ENCODE data around the gene JMJD1C.

Gene JMJD1C

DNA sequence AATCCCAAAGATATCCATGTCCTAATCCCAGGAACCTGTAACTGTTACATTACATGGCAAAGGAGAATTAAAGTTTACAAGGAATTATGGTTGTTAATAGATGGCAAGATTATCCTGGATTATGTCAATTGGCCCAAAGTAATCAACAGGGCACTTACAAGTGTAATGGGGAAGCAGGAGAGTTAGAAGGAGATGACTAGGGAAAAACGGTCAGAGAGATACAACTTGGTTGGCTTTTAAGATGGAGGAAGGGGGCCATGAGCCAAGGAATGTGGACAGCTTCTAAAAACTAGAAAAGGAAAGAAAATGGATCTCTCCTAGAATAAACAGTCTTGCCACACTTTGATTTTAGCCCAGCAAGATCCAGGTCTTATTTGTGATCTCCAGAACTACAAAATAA is 3.3 kb downstream of the JMJD1C start:
- no peaks in the 10 kb centered on the region for H3K27me3 ChIP-seq
- no peak for DNase-seq
- H3K36me3 ChIP-seq = no peaks in the 10 kb centered on the region
- no peak for TF ChIP-seq CTCF (IDR thresholded peaks at IDR 0.05; ENCODE audit: low read depth, low read length)
- 0 out of 2 replicates have a peak, but pooled peaks cover 2% of the 10 kb centered on the region for H3K4me1 ChIP-seq
- H3K9me3 ChIP-seq = no peaks in the 10 kb centered on the region
- no peak overlapping the region for H3K4me3 ChIP-seq (ENCODE audit: low read depth, low read length)

- DNase-seq = no peak
- Histone ChIP-seq H3K4me1 (peaks cover 9% of the 10 kb centered on the region; the same call in 1 of the 2 replicates), H3K27me3 (no peaks in the 10 kb centered on the region), H3K9me3 (no peaks in the 10 kb centered on the region), H3K4me3 (ENCODE audit: low read depth, low read length) (no peak overlapping the region), H3K36me3 (no peaks in the 10 kb centered on the region)
- no peak for TF ChIP-seq CTCF (IDR thresholded peaks at IDR 0.05; ENCODE audit: low read depth, low read length)
These were observed 7.6 kb downstream of the JMJD1C start for GRCh38 chr10:63458177-63458576.

- TF ChIP-seq CTCF (IDR thresholded peaks at IDR 0.05; ENCODE audit: low read depth, low read length) = no peak
- Histone ChIP-seq H3K4me3 (ENCODE audit: low read depth, low read length) (no peak overlapping the region), H3K4me1 (peaks cover 9% of the 10 kb centered on the region; the same call in 1 of the 2 replicates), H3K27me3 (no peaks in the 10 kb centered on the region), H3K36me3 (no peaks in the 10 kb centered on the region), H3K9me3 (no peaks in the 10 kb centered on the region)
- DNase-seq = no peak
These were observed 8.2 kb downstream of the JMJD1C start for GRCh38 chr10:63457594-63457993.

DNA sequence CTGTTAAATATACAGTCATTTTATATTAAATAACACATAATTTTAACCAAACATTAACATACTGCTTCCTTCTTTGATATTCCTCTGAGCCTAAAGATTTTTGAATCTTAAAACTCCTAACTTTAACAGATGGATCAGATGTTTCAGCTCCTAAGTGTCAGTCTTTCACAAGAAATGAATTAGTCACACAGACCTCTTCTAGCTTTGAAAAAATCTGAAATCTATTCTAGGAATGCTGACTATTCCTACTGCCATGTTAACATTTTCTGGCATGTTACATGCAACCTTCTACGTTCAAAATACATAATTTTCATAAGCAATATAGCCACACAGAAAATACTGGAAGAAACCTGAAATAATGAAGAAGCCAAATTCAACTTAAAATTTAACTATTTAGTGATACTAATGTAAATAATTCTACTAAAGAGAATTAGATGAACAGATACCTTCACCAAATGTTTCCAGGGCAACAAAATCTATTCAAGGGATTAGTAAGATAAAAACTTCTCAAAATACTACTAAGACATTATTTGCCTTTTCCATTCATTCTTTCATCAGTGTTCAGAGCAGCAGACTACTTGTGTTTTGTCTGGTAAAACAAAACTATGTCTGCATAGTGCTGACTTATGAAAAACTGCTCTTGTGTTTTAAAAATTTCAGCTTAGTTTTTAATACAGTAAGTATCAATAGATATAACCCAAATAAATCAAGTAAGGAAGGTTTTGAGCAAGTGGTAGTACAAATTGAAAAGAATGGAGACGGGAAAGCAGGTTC is 9.2 kb downstream of the JMJD1C start:
- peaks cover 3% of the 10 kb centered on the region; the same call in 1 of the 2 replicates for H3K36me3 ChIP-seq
- DNase-seq = no peak
- TF ChIP-seq CTCF (IDR thresholded peaks at IDR 0.05; ENCODE audit: low read depth, low read length) = no peak
- no peaks in the 10 kb centered on the region for H3K9me3 ChIP-seq
- H3K4me3 ChIP-seq (ENCODE audit: low read depth, low read length) = no peak overlapping the region
- no peaks in the 10 kb centered on the region for H3K27me3 ChIP-seq
- H3K4me1 ChIP-seq = peaks cover 9% of the 10 kb centered on the region; the same call in 1 of the 2 replicates

DNA sequence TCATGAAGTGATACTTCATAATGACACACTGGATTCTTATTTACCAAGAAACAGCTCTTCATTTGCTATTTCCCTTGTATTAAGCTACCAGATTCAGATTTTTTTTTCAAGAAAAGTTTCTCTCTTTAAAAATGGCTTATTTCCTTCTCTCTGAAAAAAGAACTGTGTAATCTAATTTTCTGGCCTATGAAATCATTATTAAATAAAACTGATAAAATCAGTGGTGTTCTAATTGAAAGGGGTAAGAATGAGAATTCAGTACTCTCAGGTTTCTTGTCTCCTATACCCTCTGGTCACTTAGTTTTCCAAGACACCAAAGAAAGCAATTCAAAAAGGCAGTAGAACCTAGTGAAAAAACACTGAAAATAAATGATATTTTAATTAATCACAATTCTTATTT is 10.3 kb downstream of the JMJD1C start:
- H3K4me3 ChIP-seq (ENCODE audit: low read depth, low read length) = no peak overlapping the region

More for the DNA sequence above, 10.3 kb downstream of the JMJD1C start:
- Histone ChIP-seq H3K4me1 (peaks cover 9% of the 10 kb centered on the region; the same call in 1 of the 2 replicates), H3K27me3 (no peaks in the 10 kb centered on the region), H3K36me3 (peaks cover 3% of the 10 kb centered on the region; the same call in 1 of the 2 replicates), H3K9me3 (no peaks in the 10 kb centered on the region)
- no peak for TF ChIP-seq CTCF (IDR thresholded peaks at IDR 0.05; ENCODE audit: low read depth, low read length)
- DNase-seq = no peak
